NT2/D1 (cell line): Measurements from ENCODE around the gene ARIH1.

Experiments used
- SUZ12 ChIP-seq: IDR thresholded peaks from 2 replicates; pipeline ENCODE4 v1.6.1; 2011; ENCODE audit not compliant: insufficient read length, insufficient read depth; ENCODE audit errors: extremely low read depth
- YY1 ChIP-seq: IDR thresholded peaks from 2 replicates; pipeline ENCODE4 v1.6.1; 2011; ENCODE audit not compliant: insufficient read length, insufficient read depth
- ZNF274 ChIP-seq: IDR thresholded peaks from 2 replicates; pipeline ENCODE4 v1.6.1; 2011; ENCODE audit warnings: mild to moderate bottlenecking, low read depth, low read length

- TF ChIP-seq YY1 (no peak), ZNF274 (no peak), SUZ12 (no peak)
Observed at GRCh38 chr15:72616491-72617210, 142.5 kb downstream of the ARIH1 start.
